ENCODE data around the gene ANXA6. TPM values are rescaled to one million over a fixed set of nuclear protein-coding genes. Genes with fewer than 3 reads are reported as not detected.

The ANXA6 gene
- total RNA-seq, 1 experiment from 2014 or later: 95.9 TPM

DNA sequence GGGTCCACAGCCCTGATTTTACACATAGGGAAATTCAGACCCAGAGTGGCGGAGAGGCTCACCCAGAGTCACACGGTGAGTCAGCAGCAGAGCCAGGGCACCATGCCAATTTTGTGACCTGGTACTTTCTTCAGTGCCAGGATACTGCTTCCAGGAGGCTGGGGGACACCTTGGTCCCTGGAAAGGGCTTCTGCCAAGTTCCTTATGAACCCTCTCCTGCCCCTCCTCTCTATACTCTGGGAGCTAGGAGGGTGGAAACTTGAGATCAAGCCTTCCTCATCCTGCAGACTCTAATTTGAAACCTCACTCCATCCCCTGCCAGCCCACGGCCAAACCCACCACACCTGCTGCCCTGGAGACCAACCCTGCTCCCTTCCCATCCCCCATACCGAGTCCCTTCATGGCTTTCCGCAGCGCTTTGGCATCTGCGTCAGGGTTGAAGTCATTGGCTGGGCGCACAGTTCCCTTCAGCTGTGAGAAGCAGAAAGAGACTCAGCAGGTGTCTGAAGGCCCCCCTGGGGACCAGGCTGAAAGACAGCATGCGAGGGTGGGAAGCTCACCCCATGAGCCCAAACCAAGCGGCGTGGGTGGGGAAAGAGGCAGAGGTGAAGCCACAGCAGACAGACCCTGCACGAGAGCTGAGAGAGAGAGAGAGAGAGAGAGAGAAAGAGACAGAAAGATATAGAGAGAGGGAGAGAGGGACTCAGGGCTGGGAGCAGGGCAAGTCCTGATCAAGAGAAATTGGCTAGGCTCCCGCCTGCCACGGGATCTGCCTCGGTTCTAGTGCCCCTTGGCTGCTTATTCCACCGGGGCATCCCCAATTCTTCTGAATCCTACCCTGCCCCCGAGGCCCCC, 33.5 kb downstream of the ANXA6 start:
- peak; percentile 68 for DNase-seq (ENCODE audit: low spot score)
- H3K27ac ChIP-seq (ENCODE audit: low read depth, low read length, poor library complexity, severe bottlenecking): no peak overlapping the region
- POLR2A ChIA-PET (ENCODE audit: low non-redundant PET): interaction anchor here (0.6 kb wide), 1 partner anchor 528 kb away, joined by 3 read pairs; no protein-coding TSS in a partner anchor
- peaks cover 13% of the 10 kb centered on the region for H3K4me1 ChIP-seq (ENCODE audit: insufficient read depth, low read length, poor library complexity, severe bottlenecking)
- intact Hi-C loops (cut with micrococcal nuclease; ENCODE audit: unreplicated experiment): loop anchor here (2.0 kb wide), 1 partner anchor 115 kb away; no protein-coding TSS in a partner anchor
- H3K9me3 ChIP-seq (ENCODE audit: low read depth, low read length, poor library complexity, severe bottlenecking): no peaks in the 10 kb centered on the region
- no peak for TF ChIP-seq EZH2 (IDR thresholded peaks at IDR 0.05; ENCODE audit: borderline replicate concordance, low read depth, low read length, poor library complexity, severe bottlenecking)
- TF ChIP-seq, protein P1, sequence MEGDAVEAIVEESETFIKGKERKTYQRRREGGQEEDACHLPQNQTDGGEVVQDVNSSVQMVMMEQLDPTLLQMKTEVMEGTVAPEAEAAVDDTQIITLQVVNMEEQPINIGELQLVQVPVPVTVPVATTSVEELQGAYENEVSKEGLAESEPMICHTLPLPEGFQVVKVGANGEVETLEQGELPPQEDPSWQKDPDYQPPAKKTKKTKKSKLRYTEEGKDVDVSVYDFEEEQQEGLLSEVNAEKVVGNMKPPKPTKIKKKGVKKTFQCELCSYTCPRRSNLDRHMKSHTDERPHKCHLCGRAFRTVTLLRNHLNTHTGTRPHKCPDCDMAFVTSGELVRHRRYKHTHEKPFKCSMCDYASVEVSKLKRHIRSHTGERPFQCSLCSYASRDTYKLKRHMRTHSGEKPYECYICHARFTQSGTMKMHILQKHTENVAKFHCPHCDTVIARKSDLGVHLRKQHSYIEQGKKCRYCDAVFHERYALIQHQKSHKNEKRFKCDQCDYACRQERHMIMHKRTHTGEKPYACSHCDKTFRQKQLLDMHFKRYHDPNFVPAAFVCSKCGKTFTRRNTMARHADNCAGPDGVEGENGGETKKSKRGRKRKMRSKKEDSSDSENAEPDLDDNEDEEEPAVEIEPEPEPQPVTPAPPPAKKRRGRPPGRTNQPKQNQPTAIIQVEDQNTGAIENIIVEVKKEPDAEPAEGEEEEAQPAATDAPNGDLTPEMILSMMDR (conservative IDR thresholded peaks at IDR 0.05; ENCODE audit: low read depth, low read length): no peak
- H3K4me3 ChIP-seq (ENCODE audit: low read depth, low read length, poor library complexity, severe bottlenecking): no peak overlapping the region
- CTCF ChIA-PET: interaction anchor here (0.7 kb wide), 1 partner anchor 37 kb away, joined by 3 read pairs; no protein-coding TSS in a partner anchor
- H3K27me3 ChIP-seq (replicated peaks; ENCODE audit: insufficient read depth, low read depth, low read length, poor library complexity): no peaks in the 10 kb centered on the region
- no TSS peak for BruUV-seq (replicated peaks)
- H3K36me3 ChIP-seq (ENCODE audit: insufficient read depth, low read length, poor library complexity, severe bottlenecking): peaks cover 69% of the 10 kb centered on the region

DNA sequence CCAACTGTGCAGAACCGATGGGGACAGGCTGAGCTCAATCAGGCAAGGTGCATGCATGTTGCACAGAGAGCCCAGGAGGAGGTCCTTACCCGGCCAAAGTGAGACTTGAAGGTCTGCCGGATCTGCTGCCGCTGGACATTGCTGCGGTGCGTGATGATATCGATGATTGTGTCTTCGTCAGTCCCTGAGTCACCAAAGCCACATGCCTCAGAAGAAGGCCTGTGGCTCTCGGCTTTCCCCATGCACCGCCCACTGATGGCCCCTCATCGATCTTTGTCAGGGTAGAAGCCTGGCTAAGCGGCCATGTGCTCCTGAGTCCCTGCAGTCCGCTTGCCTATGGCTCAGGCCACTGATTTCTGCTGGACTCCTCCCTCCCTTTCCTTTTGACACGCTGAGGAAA, 34.8 kb downstream of the ANXA6 start:
- Histone ChIP-seq H3K4me3 (ENCODE audit: low read depth, low read length, poor library complexity, severe bottlenecking) (no peak overlapping the region), H3K36me3 (ENCODE audit: insufficient read depth, low read length, poor library complexity, severe bottlenecking) (peaks cover 63% of the 10 kb centered on the region), H3K27ac (ENCODE audit: low read depth, low read length, poor library complexity, severe bottlenecking) (no peak overlapping the region), H3K4me1 (ENCODE audit: insufficient read depth, low read length, poor library complexity, severe bottlenecking) (peaks cover 13% of the 10 kb centered on the region), H3K27me3 (replicated peaks; ENCODE audit: insufficient read depth, low read depth, low read length, poor library complexity) (no peaks in the 10 kb centered on the region), H3K9me3 (ENCODE audit: low read depth, low read length, poor library complexity, severe bottlenecking) (no peaks in the 10 kb centered on the region)
- CTCF ChIA-PET: no interaction called here
- POLR2A ChIA-PET (ENCODE audit: low non-redundant PET): no interaction called here
- intact Hi-C loops (cut with micrococcal nuclease; ENCODE audit: unreplicated experiment): no loop called here
- no peak for TF ChIP-seq EZH2 (IDR thresholded peaks at IDR 0.05; ENCODE audit: borderline replicate concordance, low read depth, low read length, poor library complexity, severe bottlenecking)
- TF ChIP-seq, protein P1 (conservative IDR thresholded peaks at IDR 0.05; ENCODE audit: low read depth, low read length): no peak
- DNase-seq (ENCODE audit: low spot score): no peak
- BruUV-seq (replicated peaks): no TSS peak

DNA sequence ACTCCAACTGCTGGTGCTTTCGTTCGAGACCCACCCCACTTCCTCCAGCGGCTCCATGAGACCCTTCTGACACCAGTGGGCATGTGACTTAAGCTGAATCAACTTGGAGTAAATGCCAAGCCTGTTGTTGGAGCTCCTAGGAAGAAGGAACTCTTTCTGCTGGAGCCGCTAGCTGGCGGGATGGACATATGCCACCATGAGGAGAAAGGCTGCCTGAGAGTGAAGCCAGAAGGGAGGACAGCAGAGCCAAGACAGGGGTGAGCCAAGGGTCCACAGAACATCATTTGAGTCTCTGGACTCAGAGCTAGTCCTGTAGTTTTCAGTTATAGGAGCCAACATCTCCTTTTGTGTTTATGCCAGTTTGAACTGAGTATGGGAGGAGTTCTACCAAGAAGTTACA, 35.9 kb downstream of the ANXA6 start:
- Histone ChIP-seq H3K4me3 (ENCODE audit: low read depth, low read length, poor library complexity, severe bottlenecking) (no peak overlapping the region), H3K36me3 (ENCODE audit: insufficient read depth, low read length, poor library complexity, severe bottlenecking) (peaks cover 58% of the 10 kb centered on the region), H3K27ac (ENCODE audit: low read depth, low read length, poor library complexity, severe bottlenecking) (no peak overlapping the region), H3K4me1 (ENCODE audit: insufficient read depth, low read length, poor library complexity, severe bottlenecking) (peaks cover 13% of the 10 kb centered on the region), H3K27me3 (replicated peaks; ENCODE audit: insufficient read depth, low read depth, low read length, poor library complexity) (no peaks in the 10 kb centered on the region), H3K9me3 (ENCODE audit: low read depth, low read length, poor library complexity, severe bottlenecking) (no peaks in the 10 kb centered on the region)
- intact Hi-C loops (cut with micrococcal nuclease; ENCODE audit: unreplicated experiment): no loop called here
- no peak for DNase-seq (ENCODE audit: low spot score)
- ChIA-PET CTCF (no interaction called here), POLR2A (ENCODE audit: low non-redundant PET) (no interaction called here)
- TF ChIP-seq EZH2 (IDR thresholded peaks at IDR 0.05; ENCODE audit: borderline replicate concordance, low read depth, low read length, poor library complexity, severe bottlenecking): no peak
- TF ChIP-seq, protein P1 (conservative IDR thresholded peaks at IDR 0.05; ENCODE audit: low read depth, low read length): no peak
- BruUV-seq (replicated peaks): no TSS peak

Measured in A673 (cell line).